CD14-positive monocyte (primary cell): ENCODE data around the gene ERCC6L2. TPM values are rescaled to one million over a fixed set of nuclear protein-coding genes. Genes with fewer than 3 reads are reported as not detected.

ENCODE experiments used
- DNase-seq, 3 donors: peaks; one replicate each; pipeline ENCODE4 v3.0.0-alpha.2; 2011 to 2022
- H2AFZ ChIP-seq: 2 replicates; pipeline ENCODE4 v1.6.0; 2012; ENCODE audit warnings: mild to moderate bottlenecking, low read depth, low read length, inconsistent platforms; ENCODE audit not compliant: insufficient read depth, poor library complexity, severe bottlenecking
- H3K27ac ChIP-seq, 2 donors: 1 replicate in 1 of 2; 2 replicates in 1 of 2; pipeline ENCODE4 v1.5.1; 2012 to 2013; ENCODE audit warnings: low read length in 2 of 2, control low read depth in 1 of 2, inconsistent platforms in 1 of 2, low read depth in 1 of 2, mild to moderate bottlenecking in 1 of 2
- H3K27me3 ChIP-seq, 2 donors: one replicate each; pipeline versions ENCODE4 v1.6.0 to v1.6.1; 2011 to 2013; ENCODE audit warnings: low read length in 2 of 2; ENCODE audit not compliant: control insufficient read depth in 2 of 2, insufficient read depth in 2 of 2
- H3K36me3 ChIP-seq, 2 donors: replicated peaks in 1 of 2; 1 replicate in 1 of 2; 2 replicates in 1 of 2; pipeline versions ENCODE4 v1.5.1 to v1.6.1; 2012 to 2013; ENCODE audit warnings: low read length in 2 of 2, control low read depth in 1 of 2, inconsistent platforms in 1 of 2, mild to moderate bottlenecking in 1 of 2; ENCODE audit not compliant: insufficient read depth in 2 of 2, control insufficient read depth in 1 of 2
- H3K4me1 ChIP-seq, 2 donors: 1 replicate in 1 of 2; 2 replicates in 1 of 2; pipeline versions ENCODE4 v1.5.1 to v1.6.1; 2012 to 2013; ENCODE audit warnings: low read length in 2 of 2, control low read depth in 1 of 2, inconsistent platforms in 1 of 2, mild to moderate bottlenecking in 1 of 2, moderate library complexity in 1 of 2; ENCODE audit not compliant: insufficient read depth in 2 of 2, control insufficient read depth in 1 of 2
- H3K4me2 ChIP-seq: replicated peaks from 2 replicates; pipeline ENCODE3; 2012; ENCODE audit warnings: low read length, moderate library complexity, mild to moderate bottlenecking; ENCODE audit not compliant: poor library complexity, severe bottlenecking; ENCODE audit errors: extremely low read depth
- H3K4me3 ChIP-seq, 3 experiments: fragments of 200-600 bp in 1 of 3; sonication (generic) in 1 of 3; replicated peaks in 1 of 3; 1 replicate in 2 of 3; 2 replicates in 1 of 3; pipeline ENCODE4 v1.5.1; 2011 to 2013; ENCODE audit warnings: low read length in 3 of 3, mild to moderate bottlenecking in 3 of 3, control low read depth in 2 of 3, low read depth in 2 of 3, inconsistent platforms in 1 of 3, moderate library complexity in 1 of 3
- H3K79me2 ChIP-seq: 2 replicates; pipeline ENCODE4 v1.6.0; 2012; ENCODE audit warnings: mild to moderate bottlenecking, control low read depth, inconsistent platforms, low read length, moderate library complexity; ENCODE audit not compliant: insufficient read depth
- H3K9ac ChIP-seq: 2 replicates; pipeline ENCODE4 v1.6.0; 2017; ENCODE audit warnings: low read length, mild to moderate bottlenecking; ENCODE audit not compliant: insufficient read depth, poor library complexity, severe bottlenecking
- H3K9me3 ChIP-seq, 2 donors: replicated peaks in 1 of 2; 1 replicate in 1 of 2; 2 replicates in 1 of 2; pipeline versions ENCODE4 v1.5.1 to v1.6.1; 2012 to 2013; ENCODE audit warnings: low read length in 2 of 2, control low read depth in 1 of 2; ENCODE audit not compliant: control insufficient read depth in 1 of 2, insufficient read depth in 1 of 2
- H4K20me1 ChIP-seq: 2 replicates; pipeline ENCODE4 v1.6.0; 2012; ENCODE audit warnings: mild to moderate bottlenecking, low read length, control low read depth, moderate library complexity; ENCODE audit not compliant: insufficient read depth
- H3K27ac Mint-ChIP-seq, 7 donors: one replicate each; pipeline ENCODE4 v1.8.0; 2020; ENCODE audit warnings: mild to moderate bottlenecking in 7 of 7, mixed read lengths in 7 of 7, moderate library complexity in 6 of 7, inconsistent platforms in 2 of 7
- H3K27me3 Mint-ChIP-seq, 3 donors: one replicate each; pipeline ENCODE4 v1.8.0; 2021 to 2022; ENCODE audit warnings: low read depth in 3 of 3, mild to moderate bottlenecking in 3 of 3, mixed read lengths in 3 of 3, moderate library complexity in 3 of 3, inconsistent platforms in 1 of 3
- H3K36me3 Mint-ChIP-seq, 2 donors: one replicate each; pipeline ENCODE4 v1.8.0; 2020; ENCODE audit warnings: mixed read lengths in 2 of 2, inconsistent platforms in 1 of 2, mild to moderate bottlenecking in 1 of 2
- H3K4me1 Mint-ChIP-seq: one replicate; pipeline ENCODE4 v1.8.0; 2020; ENCODE audit warnings: mild to moderate bottlenecking, mixed read lengths
- H3K4me3 Mint-ChIP-seq, 2 donors: one replicate each; pipeline ENCODE4 v1.8.0; 2020; ENCODE audit warnings: mild to moderate bottlenecking in 2 of 2, mixed read lengths in 2 of 2, moderate library complexity in 1 of 2
- H3K9me3 Mint-ChIP-seq, 7 donors: one replicate each; pipeline ENCODE4 v1.8.0; 2020 to 2022; ENCODE audit warnings: mixed read lengths in 7 of 7, mild to moderate bottlenecking in 6 of 7, moderate library complexity in 6 of 7, inconsistent platforms in 2 of 7
- WGBS: methylation state at CpG from one replicate; pipeline ENCODE4 v1.1.5; 2013; ENCODE audit warnings: missing lambda C conversion rate; ENCODE audit not compliant: insufficient coverage; 5-methylcytosine and 5-hydroxymethylcytosine counted together
- intact Hi-C, 2 donors: fragments of 100-400 bp; cut with micrococcal nuclease; formaldehyde crosslinking; loops; one replicate each; pipeline versions ENCODE4 v1.15.0 to v1.15.1; 2023
- polyA plus RNA-seq, 3 donors: library from polyadenylated mRNA; depleted of rRNA in 1 of 3; unstranded in 2 of 3; stranded (reverse) in 1 of 3; fragments of 300-500 nt in 2 of 3; fragments of >200 nt in 1 of 3; fragmentation: Illumina TruSeq in 2 of 3; gene quantifications; 1 replicate in 2 of 3; 2 replicates in 1 of 3; pipeline ENCODE4 v1.2.3, GENCODE V29; 2012 to 2021
- TF ChIP-seq, protein P1 (sequence below): fragments of 200-600 bp; IDR thresholded peaks from one replicate; pipeline ENCODE4 v1.8.0; 2022; ENCODE audit warnings: antibody characterized with exemption, mild to moderate bottlenecking

Gene ERCC6L2
- polyA plus RNA-seq, 3 donors: 7.1 to 18.9 (median 7.2) TPM

DNA sequence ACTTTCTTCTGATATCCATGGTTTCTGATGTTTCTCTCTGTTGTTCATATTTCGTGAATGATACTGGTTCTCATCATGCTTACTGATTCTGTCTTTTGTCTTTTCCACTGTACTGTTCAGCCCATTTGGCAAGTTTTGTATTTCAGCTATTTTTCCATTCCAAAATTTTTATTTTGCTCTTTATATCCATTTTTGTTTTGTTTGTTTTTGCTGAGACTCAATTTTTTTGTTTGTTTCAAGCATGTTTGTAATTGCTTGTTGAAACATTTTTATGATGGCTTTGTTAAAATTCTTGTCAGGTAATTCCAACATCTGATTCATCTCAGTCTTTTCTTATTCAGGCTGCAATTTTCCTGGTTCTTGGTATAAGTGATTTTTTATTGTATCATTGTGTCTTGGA lies 64.0 kb downstream of the ERCC6L2 start:
- Histone ChIP-seq H3K9ac (no peak overlapping the region), H3K4me3 (no peak overlapping the region), H2AFZ (no peak overlapping the region), H3K4me2 (no peak overlapping the region), H4K20me1 (no peaks in the 10 kb centered on the region), H3K27ac (no peak overlapping the region), H3K36me3 (peaks cover 40 to 91% of the 10 kb centered on the region in 2 donors), H3K79me2 (no peaks in the 10 kb centered on the region), H3K4me1 (no peaks in the 10 kb centered on the region), H3K27me3 (no peaks in the 10 kb centered on the region), H3K9me3 (peaks cover 5 to 23% of the 10 kb centered on the region in 2 donors)
- H3K9me3 Mint-ChIP-seq: peaks cover 7 to 38% (median 22%) of the 10 kb centered on the region in 7 donors
- TF ChIP-seq, protein P1, sequence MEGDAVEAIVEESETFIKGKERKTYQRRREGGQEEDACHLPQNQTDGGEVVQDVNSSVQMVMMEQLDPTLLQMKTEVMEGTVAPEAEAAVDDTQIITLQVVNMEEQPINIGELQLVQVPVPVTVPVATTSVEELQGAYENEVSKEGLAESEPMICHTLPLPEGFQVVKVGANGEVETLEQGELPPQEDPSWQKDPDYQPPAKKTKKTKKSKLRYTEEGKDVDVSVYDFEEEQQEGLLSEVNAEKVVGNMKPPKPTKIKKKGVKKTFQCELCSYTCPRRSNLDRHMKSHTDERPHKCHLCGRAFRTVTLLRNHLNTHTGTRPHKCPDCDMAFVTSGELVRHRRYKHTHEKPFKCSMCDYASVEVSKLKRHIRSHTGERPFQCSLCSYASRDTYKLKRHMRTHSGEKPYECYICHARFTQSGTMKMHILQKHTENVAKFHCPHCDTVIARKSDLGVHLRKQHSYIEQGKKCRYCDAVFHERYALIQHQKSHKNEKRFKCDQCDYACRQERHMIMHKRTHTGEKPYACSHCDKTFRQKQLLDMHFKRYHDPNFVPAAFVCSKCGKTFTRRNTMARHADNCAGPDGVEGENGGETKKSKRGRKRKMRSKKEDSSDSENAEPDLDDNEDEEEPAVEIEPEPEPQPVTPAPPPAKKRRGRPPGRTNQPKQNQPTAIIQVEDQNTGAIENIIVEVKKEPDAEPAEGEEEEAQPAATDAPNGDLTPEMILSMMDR: no peak
- no peaks in the 10 kb centered on the region for H3K27me3 Mint-ChIP-seq
- WGBS: 100% methylated on average over 1 of the region's 1 CpG
- H3K4me3 Mint-ChIP-seq: no peak overlapping the region
- DNase-seq: no peak
- H3K36me3 Mint-ChIP-seq: peaks cover 86 to 88% of the 10 kb centered on the region in 2 donors
- intact Hi-C loops: no loop called here
- no peak overlapping the region for H3K27ac Mint-ChIP-seq
- H3K4me1 Mint-ChIP-seq: no peaks in the 10 kb centered on the region

- Histone ChIP-seq H4K20me1 (no peaks in the 10 kb centered on the region), H3K27me3 (no peaks in the 10 kb centered on the region), H3K4me2 (no peak overlapping the region), H3K9me3 (peaks cover 5 to 23% of the 10 kb centered on the region in 2 donors), H3K4me3 (no peak overlapping the region), H3K27ac (no peak overlapping the region), H2AFZ (no peak overlapping the region), H3K9ac (no peak overlapping the region), H3K4me1 (no peaks in the 10 kb centered on the region), H3K79me2 (no peaks in the 10 kb centered on the region), H3K36me3 (peaks cover 37 to 83% of the 10 kb centered on the region in 2 donors)
- WGBS: no CpG with 5 or more reads among the region's 2 CpGs
- Mint-ChIP-seq H3K27ac (no peak overlapping the region), H3K27me3 (no peaks in the 10 kb centered on the region), H3K4me3 (no peak overlapping the region), H3K36me3 (peaks cover 86 to 89% of the 10 kb centered on the region in 2 donors), H3K9me3 (peaks cover 7 to 44% (median 26%) of the 10 kb centered on the region in 7 donors), H3K4me1 (no peaks in the 10 kb centered on the region)
- TF ChIP-seq, protein P1: no peak
- intact Hi-C loops: no loop called here
- no peak for DNase-seq
Measured at GRCh38 chr9:95940265-95940664, 64.8 kb downstream of the ERCC6L2 start.
